Right kidney (tissue), 1 donor: ENCODE measurements around the gene IFT22.
"Not testable (repeated sequence)": the region's sequence is repeated elsewhere in the genome, so short reads cannot be mapped to it uniquely, and the experiment has no call there.

Experiments used
- DNase-seq: peaks from one replicate; pipeline ENCODE4 v3.0.0-alpha.2; 2016

IFT22 gene

GRCh38 chr7:101328159-101328558 lies 6.5 kb upstream of the IFT22 start:
- DNase-seq: no peak

- DNase-seq: no peak
Observed at GRCh38 chr7:101319401-101319800, 2.2 kb downstream of the IFT22 start.

GRCh38 chr7:101315336-101315735 lies 6.3 kb downstream of the IFT22 start:
- no peak for DNase-seq

DNA sequence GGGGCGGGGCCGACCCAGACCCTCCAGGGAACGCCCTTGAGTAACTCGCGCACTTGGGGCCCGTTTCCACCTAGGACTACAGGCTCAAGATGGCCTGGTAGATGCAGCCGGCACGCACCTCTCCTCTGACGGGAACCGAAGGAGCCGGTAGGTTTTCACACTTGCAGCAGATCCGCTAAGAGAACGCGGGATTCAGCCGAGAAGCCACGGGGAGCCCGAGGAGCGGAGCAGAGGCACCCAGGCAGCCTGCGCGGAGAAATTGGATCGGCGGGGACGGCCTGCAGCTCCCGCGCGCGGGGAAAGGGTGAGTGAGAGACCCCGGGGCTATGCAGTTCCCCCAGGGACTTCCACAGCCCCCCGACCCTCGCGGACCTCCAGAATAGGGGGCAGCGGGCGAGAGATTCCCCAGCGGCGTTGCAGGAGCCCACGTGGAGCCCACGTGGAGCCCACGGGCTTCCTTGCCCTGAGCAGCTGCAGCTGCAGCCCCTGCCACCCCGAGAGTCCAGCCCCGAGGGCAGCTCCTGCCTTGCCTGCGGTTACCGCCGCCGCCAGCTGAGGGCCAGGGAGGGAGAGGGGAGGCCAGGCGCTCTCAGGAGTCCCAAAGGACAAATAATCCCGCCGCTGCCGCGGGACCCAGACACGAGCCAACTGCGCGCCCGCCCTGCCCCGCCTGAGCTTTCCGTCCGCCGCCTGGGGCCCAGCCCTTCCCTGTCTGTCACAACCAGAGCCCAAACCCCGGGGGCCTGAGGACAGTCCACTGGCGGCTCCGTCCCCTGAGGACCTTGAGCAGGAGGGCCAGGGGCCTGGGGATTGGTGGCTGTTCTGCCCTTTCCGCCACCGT lies 13.1 kb downstream of the IFT22 start:
- DNase-seq: peak; percentile 80

- no peak for DNase-seq
Observed at GRCh38 chr7:101306307-101306706, 15.3 kb downstream of the IFT22 start.

DNA sequence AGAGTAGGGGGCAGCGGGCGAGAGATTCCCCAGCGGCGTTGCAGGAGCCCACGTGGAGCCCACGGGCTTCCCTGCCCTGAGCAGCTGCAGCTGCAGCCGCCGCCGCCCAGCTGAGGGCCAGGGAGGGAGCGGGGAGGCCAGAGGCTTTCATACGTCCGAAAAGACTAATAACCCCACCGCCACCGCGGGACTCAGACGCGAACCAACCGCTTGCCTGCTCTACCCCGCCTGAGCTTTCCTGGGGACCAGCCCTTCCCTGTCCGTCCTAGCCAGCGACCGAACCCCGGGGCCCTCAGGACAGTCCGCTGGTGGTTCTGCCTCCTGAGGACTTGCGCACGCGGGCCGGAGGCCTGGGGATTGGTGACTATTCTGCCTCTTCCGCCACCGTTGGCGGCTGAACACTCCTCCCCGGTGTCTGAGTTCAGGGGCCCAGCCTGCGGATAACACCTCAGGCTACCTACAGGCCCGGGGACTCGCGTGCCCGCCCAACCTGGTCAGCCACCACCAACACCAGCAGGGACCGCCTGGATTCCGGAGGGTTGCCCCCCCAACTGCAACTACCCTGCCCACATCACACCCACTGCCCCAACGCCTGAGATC lies 18.4 kb downstream of the IFT22 start:
- DNase-seq: peak; percentile 61

- peak; percentile 64 for DNase-seq
Observed at GRCh38 chr7:101302641-101303101, 18.9 kb downstream of the IFT22 start.

DNA sequence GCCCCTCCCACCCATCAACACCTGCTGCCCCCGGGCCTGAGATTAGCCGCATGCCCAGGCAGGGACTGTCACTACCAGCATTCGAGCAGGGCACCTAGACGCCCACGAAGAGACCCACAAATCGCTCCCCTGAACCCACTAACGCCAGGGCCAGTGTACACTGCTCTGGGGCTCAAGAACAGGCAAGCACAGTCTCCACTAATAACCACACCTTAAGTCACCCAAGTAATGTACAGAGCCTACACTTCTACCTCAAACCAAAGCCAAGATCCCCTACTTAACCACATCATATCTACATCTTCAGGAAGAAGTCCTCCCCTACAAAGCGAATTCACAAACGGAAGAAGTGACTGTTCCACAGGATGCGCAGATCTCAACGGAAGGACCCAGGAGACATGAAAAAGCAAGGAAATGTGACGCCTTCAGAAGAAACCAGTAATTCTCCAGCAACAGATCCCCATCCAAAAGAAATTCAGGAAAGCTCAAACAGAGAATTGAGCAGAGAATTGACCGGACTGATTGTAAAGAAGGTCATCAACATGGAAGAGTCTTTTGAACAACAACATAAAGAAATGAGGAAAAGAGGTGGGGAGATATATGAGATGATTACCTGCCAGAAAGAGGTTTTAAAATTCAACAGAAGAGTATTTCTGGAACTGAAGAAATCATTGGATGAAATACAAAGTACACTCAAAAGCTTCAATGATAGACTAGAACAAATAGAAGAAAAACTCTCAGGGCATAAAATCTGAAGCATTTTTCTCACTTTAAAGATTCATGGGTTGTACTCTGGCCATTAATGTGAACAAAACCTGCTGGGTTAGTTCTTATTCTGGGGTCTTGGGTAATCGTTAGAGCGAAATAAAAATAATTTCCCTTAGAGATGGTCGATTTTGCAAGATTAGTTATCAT lies 20.9 kb downstream of the IFT22 start:
- no peak for DNase-seq

DNA sequence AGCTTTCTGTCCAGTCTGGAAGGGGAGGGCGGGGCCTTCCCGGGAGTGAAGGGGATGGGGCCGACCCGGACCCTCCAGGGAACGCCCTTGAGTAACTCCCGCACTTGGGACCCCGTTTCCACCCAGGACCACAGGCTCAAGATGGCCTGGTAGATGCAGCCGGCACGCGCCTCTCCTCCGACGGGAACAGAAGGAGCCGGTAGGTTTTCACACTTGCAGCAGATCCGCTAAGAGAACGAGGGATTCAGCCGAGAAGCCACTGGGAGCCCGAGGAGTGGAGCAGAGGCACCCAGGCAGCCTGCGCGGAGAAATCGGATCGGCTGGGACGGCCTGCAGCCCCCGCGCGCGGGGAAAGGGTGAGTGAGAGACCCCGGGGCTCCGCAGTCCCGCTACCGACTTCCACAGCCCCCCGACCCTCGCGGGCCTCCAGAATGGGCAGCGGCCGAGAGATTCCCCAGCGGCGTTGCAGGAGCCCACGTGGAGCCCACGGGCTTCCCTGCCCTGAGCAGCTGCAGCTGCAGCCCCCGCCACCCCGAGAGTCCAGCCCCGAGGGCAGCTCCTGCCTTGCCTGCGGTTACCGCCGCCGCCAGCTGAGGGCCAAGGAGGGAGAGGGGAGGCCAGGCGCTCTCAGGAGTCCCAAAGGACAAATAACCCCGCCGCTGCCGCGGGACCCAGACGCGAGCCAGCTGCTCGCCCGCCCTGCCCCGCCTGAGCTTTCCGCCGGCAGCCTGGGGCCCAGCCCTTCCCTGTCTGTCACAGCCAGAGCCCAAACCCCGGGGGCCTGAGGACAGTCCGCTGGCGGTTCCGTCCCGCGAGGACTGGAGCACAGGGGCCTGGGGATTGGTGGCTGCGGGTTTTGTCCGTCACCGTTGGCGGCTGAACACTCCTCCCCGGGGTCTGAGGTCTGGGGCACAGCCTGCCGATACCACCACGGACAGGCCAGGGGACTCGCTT lies 21.8 kb downstream of the IFT22 start:
- DNase-seq: peak; percentile 56

- no peak for DNase-seq
Observed at GRCh38 chr7:101294832-101295121, 26.8 kb downstream of the IFT22 start.

- no peak for DNase-seq
Observed at GRCh38 chr7:101294039-101294831, 27.4 kb downstream of the IFT22 start.

- not testable (repeated sequence) for DNase-seq
Observed at GRCh38 chr7:101293069-101294021, 28.3 kb downstream of the IFT22 start.

DNA sequence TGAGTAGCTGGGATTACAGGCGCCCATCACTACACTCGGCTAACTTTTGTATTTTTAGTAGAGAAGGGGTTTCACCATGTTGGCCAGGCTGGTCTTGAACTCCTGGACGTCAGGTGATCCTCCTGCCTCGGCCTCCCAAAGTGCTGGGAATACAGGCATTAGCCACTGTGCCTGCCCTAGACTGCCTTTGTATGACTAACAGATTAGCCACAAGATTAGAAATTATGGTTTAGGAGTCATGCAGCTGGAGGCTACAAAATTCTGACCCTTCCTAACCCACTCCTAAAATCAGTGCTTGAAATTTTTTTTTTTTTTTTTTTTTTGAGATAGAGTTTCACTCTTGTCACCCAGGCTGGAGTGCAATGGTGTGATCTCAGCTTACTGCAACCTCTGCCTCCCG lies 29.0 kb downstream of the IFT22 start:
- not testable (repeated sequence) for DNase-seq

- peak; percentile 46 for DNase-seq
Observed at GRCh38 chr7:101290186-101291037, 31.2 kb downstream of the IFT22 start.

GRCh38 chr7:101289687-101290086 lies 31.9 kb downstream of the IFT22 start:
- DNase-seq: not testable (repeated sequence)

DNA sequence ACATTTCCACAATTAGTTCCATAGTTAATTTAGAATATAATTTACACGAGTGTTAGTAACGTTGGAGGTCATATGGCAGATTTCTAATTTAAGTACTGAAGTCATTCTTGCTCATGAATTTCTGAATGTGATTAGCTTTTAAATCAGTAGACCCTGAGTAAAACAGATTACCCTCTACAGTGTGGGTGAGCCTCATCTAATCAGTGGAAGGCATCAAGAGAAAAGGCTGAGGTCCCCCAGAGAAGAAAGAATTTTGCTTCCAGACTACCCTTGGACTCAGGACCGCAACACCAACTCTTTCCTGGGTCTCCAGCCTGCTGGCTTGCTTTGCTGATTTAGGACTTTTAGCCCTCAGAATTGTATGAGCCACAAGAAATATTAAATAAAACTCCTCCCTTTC lies 33.2 kb downstream of the IFT22 start:
- no peak for DNase-seq

DNA sequence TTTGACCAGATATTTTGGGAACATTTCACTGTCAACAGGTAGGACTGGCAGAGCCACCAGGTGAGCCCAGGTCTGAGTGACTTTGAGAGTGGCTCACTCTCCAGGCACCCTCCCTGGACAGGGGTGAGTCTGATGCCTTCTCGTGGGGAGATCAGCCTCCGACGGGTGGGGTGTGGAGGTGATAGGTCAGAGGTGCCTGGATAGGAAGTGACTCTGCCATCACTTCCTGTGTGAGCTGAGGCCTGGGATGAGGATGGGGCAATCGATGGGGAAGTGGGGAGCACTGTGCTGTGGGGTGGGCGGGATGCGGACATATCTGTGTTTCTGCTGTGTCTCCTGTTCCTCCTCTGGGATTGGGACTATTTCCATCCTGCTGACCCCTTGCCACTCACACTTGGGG lies 34.6 kb downstream of the IFT22 start:
- DNase-seq: no peak

GRCh38 chr7:101285880-101286279 lies 35.7 kb downstream of the IFT22 start:
- DNase-seq: not testable (repeated sequence)

DNA sequence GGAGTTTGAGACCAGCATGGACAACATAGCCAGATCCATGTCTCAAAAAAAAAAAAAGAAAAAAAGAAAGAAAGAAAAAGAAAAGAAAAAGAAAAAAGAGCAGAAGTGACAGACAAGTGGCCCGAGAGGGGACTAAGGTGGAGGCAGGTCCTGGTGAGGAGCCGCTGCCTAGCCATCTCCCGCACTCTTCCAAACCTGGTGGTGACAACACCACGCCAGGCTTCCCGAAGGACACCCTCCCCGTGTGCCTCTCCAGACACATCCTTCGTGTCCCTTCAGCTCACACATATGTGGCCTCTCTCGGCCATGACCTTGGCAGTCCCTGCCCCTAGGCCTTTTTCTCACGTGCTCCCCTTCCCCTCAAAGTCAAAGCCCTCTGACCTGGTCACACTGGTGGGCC lies 36.4 kb downstream of the IFT22 start:
- no peak for DNase-seq
